ENCODE measurements around the gene KPNA5.
"Not testable (repeated sequence)": the region's sequence is repeated elsewhere in the genome, so short reads cannot be mapped to it uniquely, and the experiment has no call there.

Gene KPNA5

GRCh38 chr6:116691154-116691553 lies 10.1 kb downstream of the KPNA5 start:
- no peaks in the 10 kb centered on the region for H3K36me3 ChIP-seq (ENCODE audit: insufficient read depth)
- no peak overlapping the region for H3K4me2 ChIP-seq
- no peaks in the 10 kb centered on the region for H3K79me2 ChIP-seq (ENCODE audit: insufficient read depth, low read depth)
- H3K4me3 ChIP-seq (IDR thresholded peaks at IDR 0.05; ENCODE audit: insufficient read depth, low read depth, low read length) = no peak overlapping the region
- no peaks in the 10 kb centered on the region for H4K20me1 ChIP-seq (ENCODE audit: insufficient read depth)
- H3K9ac ChIP-seq = no peak overlapping the region
- peaks cover 7% of the 10 kb centered on the region for H3K4me1 ChIP-seq (ENCODE audit: low read depth, poor library complexity, severe bottlenecking)
- H3K27me3 ChIP-seq (ENCODE audit: insufficient read depth, low read depth) = no peaks in the 10 kb centered on the region
- no peak overlapping the region for H3K27ac ChIP-seq
- H2AFZ ChIP-seq (ENCODE audit: low read depth) = no peak overlapping the region
- no peak for TF ChIP-seq CTCF (conservative IDR thresholded peaks at IDR 0.05; ENCODE audit: low read depth, low read length)

- H3K27ac ChIP-seq; H3K27me3 ChIP-seq (ENCODE audit: insufficient read depth, low read depth); H3K4me1 ChIP-seq (ENCODE audit: low read depth, poor library complexity, severe bottlenecking); H3K9ac ChIP-seq; H3K36me3 ChIP-seq (ENCODE audit: insufficient read depth); H3K4me3 ChIP-seq (IDR thresholded peaks at IDR 0.05; ENCODE audit: insufficient read depth, low read depth, low read length); H2AFZ ChIP-seq (ENCODE audit: low read depth); H3K79me2 ChIP-seq (ENCODE audit: insufficient read depth, low read depth); H4K20me1 ChIP-seq (ENCODE audit: insufficient read depth); H3K4me2 ChIP-seq: not testable (repeated sequence)
Measured at GRCh38 chr6:116692873-116693272, 11.9 kb downstream of the KPNA5 start.

GRCh38 chr6:116693275-116693674 lies 12.3 kb downstream of the KPNA5 start:
- not testable (repeated sequence) for H3K27ac ChIP-seq; H3K9ac ChIP-seq; H3K4me1 ChIP-seq (ENCODE audit: low read depth, poor library complexity, severe bottlenecking); H3K27me3 ChIP-seq (ENCODE audit: insufficient read depth, low read depth); H3K79me2 ChIP-seq (ENCODE audit: insufficient read depth, low read depth); H3K4me2 ChIP-seq; H3K4me3 ChIP-seq (IDR thresholded peaks at IDR 0.05; ENCODE audit: insufficient read depth, low read depth, low read length); H4K20me1 ChIP-seq (ENCODE audit: insufficient read depth); H3K36me3 ChIP-seq (ENCODE audit: insufficient read depth); H2AFZ ChIP-seq (ENCODE audit: low read depth)

GRCh38 chr6:116695401-116695800 lies 14.4 kb downstream of the KPNA5 start:
- no peaks in the 10 kb centered on the region for H3K36me3 ChIP-seq (ENCODE audit: insufficient read depth)
- no peak overlapping the region for H3K27ac ChIP-seq
- H3K9ac ChIP-seq = no peak overlapping the region
- H3K4me3 ChIP-seq (IDR thresholded peaks at IDR 0.05; ENCODE audit: insufficient read depth, low read depth, low read length) = no peak overlapping the region
- no peaks in the 10 kb centered on the region for H4K20me1 ChIP-seq (ENCODE audit: insufficient read depth)
- no peaks in the 10 kb centered on the region for H3K27me3 ChIP-seq (ENCODE audit: insufficient read depth, low read depth)
- H3K79me2 ChIP-seq (ENCODE audit: insufficient read depth, low read depth) = no peaks in the 10 kb centered on the region
- H3K4me1 ChIP-seq (ENCODE audit: low read depth, poor library complexity, severe bottlenecking) = peaks cover 7% of the 10 kb centered on the region
- TF ChIP-seq CTCF (conservative IDR thresholded peaks at IDR 0.05; ENCODE audit: low read depth, low read length) = no peak
- no peak overlapping the region for H2AFZ ChIP-seq (ENCODE audit: low read depth)
- no peak overlapping the region for H3K4me2 ChIP-seq

GRCh38 chr6:116697480-116697879 lies 16.5 kb downstream of the KPNA5 start:
- Histone ChIP-seq H3K4me2 (no peak overlapping the region), H3K36me3 (ENCODE audit: insufficient read depth) (no peaks in the 10 kb centered on the region), H3K79me2 (ENCODE audit: insufficient read depth, low read depth) (no peaks in the 10 kb centered on the region), H3K4me3 (IDR thresholded peaks at IDR 0.05; ENCODE audit: insufficient read depth, low read depth, low read length) (no peak overlapping the region), H3K27me3 (ENCODE audit: insufficient read depth, low read depth) (no peaks in the 10 kb centered on the region), H4K20me1 (ENCODE audit: insufficient read depth) (no peaks in the 10 kb centered on the region), H2AFZ (ENCODE audit: low read depth) (no peak overlapping the region), H3K4me1 (ENCODE audit: low read depth, poor library complexity, severe bottlenecking) (peaks cover 7% of the 10 kb centered on the region), H3K9ac (no peak overlapping the region), H3K27ac (no peak overlapping the region)
- TF ChIP-seq CTCF (conservative IDR thresholded peaks at IDR 0.05; ENCODE audit: low read depth, low read length) = no peak

- not testable (repeated sequence) for H2AFZ ChIP-seq (ENCODE audit: low read depth); H3K27ac ChIP-seq; H4K20me1 ChIP-seq (ENCODE audit: insufficient read depth); H3K36me3 ChIP-seq (ENCODE audit: insufficient read depth); H3K9ac ChIP-seq; H3K4me2 ChIP-seq; H3K4me3 ChIP-seq (IDR thresholded peaks at IDR 0.05; ENCODE audit: insufficient read depth, low read depth, low read length); H3K79me2 ChIP-seq (ENCODE audit: insufficient read depth, low read depth); H3K27me3 ChIP-seq (ENCODE audit: insufficient read depth, low read depth); H3K4me1 ChIP-seq (ENCODE audit: low read depth, poor library complexity, severe bottlenecking)
Measured at GRCh38 chr6:116703888-116704287, 22.9 kb downstream of the KPNA5 start.

All from KMS-11 (cell line).